GDM1 (cell line): Measurements from ENCODE around the gene UBAP2.
"Not testable (repeated sequence)": the region's sequence is repeated elsewhere in the genome, so short reads cannot be mapped to it uniquely, and the experiment has no call there.

Experiments
- DNase-seq: peaks from one replicate; lab custom pipeline; 2025; lab: John Stamatoyannopoulos, UW

UBAP2 gene

GRCh38 chr9:34049630-34050384 lies 1.1 kb upstream of the UBAP2 start:
- no peak for DNase-seq

- peak; percentile 61 for DNase-seq
These were observed 592 bp downstream of the UBAP2 start for GRCh38 chr9:34047864-34048726.

GRCh38 chr9:34046784-34047379 lies 1.8 kb downstream of the UBAP2 start:
- DNase-seq, result peak; percentile 46

- no peak for DNase-seq
These were observed 2.8 kb downstream of the UBAP2 start for GRCh38 chr9:34045903-34046302.

DNA sequence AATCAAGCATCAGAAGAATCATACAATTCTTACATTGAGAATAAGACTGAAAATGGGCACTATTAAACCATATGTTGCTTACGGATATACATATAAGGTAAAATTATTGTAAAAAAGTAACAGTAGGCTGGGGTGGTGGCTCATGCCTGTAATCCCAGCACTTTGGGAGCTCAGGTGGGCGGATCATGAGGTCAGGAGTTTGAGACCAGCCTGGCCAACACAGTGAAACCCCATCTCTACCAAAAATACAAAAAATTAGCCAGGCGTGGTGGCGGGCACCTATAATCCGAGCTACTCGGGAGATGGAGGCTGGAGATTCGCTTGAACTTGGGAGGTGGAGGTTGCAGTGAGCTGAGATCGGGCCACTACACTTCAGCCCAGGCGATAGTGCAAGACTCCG lies 6.6 kb downstream of the UBAP2 start:
- not testable (repeated sequence) for DNase-seq

DNA sequence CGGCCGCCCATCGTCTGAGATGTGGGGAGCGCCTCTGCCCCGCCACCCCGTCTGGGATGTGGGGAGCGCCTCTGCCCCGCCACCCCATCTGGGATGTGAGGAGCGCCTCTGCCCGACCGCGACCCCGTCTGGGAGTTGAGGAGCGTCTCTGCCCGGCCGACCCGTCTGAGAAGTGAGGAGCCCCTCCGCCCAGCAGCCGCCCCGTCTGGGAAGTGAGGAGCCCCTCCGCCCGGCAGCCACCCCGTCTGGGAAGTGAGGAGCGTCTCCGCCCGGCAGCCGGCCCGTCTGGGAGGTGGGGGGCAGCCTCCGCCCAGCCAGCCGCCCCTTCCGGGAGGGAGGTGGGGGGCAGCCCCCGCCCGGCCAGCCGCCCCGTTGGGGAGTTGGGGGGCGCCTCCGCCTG lies 9.8 kb downstream of the UBAP2 start:
- DNase-seq, result not testable (repeated sequence)

DNA sequence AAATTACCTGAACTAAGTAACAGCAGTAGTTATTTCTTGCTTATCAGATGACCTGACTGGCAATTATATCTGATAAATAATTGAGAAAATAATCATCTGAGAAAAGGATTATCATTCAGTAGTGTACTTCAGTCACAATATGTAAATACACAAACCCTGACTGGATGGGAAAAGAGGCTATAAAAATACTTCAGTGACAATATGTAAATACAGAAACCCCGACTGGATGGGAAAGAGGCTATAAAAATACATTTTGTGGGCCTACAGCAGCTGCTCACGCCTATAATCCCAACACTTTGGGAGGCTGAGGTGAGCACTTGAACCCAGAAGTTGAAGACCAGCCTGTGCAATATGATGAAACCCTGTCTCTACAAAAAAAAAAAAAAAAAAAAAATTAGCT lies 11.1 kb downstream of the UBAP2 start:
- DNase-seq, result no peak

- DNase-seq, result no peak
These were observed 12.1 kb downstream of the UBAP2 start for GRCh38 chr9:34036625-34037024.

- DNase-seq, result no peak
These were observed 13.0 kb downstream of the UBAP2 start for GRCh38 chr9:34035656-34036055.

GRCh38 chr9:34034698-34035065 lies 14.0 kb downstream of the UBAP2 start:
- no peak for DNase-seq

DNA sequence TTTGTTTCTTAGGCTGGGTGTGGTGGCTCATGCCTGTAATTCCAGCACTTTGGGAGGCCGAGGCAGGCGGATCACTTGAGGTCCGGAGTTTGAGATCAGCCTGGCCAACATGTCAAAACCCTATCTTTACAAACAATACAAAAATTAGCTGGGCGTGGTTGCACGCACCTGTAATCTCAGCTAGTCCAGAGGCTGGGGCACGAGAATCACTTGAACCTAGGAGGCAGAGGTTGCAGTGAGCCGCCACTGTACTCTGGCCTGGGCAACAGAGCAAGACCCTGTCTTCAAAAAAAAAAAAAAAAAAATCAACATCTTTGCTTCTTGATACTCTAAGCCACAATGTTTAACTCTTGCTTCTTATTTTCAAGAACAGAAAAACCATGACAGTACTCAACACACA lies 16.1 kb downstream of the UBAP2 start:
- no peak for DNase-seq

DNA sequence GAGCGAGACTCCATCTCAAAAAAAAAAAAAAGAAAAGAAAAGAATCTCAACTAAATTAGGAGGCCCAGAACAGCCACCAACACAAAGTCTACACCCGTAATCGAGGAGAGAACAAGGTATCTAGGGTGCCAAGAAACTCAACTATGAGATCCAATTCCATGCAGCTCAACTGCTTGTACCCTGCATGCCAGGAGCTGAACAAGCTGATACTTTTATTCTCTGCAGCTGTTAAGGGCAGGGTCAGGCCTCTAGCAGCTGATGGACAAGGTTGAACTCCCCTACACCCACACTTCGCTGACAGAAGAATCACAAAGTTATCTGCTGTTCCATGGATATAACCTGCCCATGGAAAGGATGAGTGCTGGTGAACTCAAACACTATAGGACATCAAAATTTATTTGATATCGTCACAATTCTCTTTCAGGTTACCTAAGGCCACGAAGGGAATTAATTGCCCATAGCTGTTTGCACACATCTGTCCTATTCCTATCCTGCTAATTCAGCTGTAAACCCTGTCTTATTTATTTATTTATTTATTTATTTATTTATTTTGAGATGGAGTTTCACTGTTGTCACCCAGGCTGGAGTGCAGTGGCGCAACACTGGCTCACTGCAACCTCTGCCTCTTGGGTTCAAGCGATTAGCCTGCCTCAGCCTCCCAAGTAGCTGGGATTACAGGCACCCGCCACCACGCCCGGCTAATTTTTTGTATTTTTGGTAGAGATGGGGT lies 20.7 kb downstream of the UBAP2 start:
- no peak for DNase-seq

- no peak for DNase-seq
These were observed 22.9 kb downstream of the UBAP2 start for GRCh38 chr9:34025811-34026210.

GRCh38 chr9:34025062-34025461 lies 23.6 kb downstream of the UBAP2 start:
- DNase-seq, result no peak

DNA sequence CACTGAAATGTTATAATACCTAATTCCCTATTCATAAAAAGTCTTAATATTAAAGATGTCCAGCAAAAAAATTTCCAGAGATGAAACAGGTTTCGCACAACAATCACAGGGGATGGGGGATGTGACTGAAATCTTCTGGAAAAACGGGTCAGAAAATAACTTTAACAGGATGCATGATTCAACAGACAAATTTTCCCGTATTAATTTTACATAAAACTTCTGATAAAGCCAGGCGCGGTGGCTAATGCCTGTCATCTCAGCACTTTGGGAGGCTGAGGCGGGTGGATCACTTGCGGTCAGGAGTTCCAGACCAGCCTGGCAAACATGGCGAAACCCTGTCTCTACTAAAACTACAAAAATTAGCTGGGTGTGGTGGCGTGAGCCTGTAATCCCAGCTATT lies 24.2 kb downstream of the UBAP2 start:
- not testable (repeated sequence) for DNase-seq

GRCh38 chr9:34016149-34016548 lies 32.5 kb downstream of the UBAP2 start:
- DNase-seq, result no peak

- DNase-seq, result no peak
These were observed 37.7 kb downstream of the UBAP2 start for GRCh38 chr9:34010979-34011378.

GRCh38 chr9:34001951-34002350 lies 46.7 kb downstream of the UBAP2 start:
- no peak for DNase-seq

- no peak for DNase-seq
These were observed 47.4 kb downstream of the UBAP2 start for GRCh38 chr9:34001298-34001697.

DNA sequence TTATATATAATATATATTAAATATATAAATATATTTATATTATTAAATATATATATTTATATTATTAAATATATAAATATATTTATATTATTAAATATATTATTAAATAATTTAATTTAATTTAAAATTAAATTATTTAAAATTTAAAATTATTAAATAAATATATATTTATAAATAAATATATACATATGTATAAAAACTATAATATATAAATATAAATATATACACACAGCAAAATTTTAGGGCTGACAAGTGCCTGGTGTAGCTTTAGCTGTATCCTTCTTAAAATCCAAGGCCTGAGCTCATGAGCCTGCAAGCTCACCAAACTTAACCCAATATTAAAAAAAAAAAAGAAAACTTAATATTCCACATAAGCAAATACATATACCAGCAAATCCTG lies 53.2 kb downstream of the UBAP2 start:
- no peak for DNase-seq

- DNase-seq, result no peak
These were observed 55.6 kb downstream of the UBAP2 start for GRCh38 chr9:33993104-33993503.

GRCh38 chr9:33992632-33993031 lies 56.1 kb downstream of the UBAP2 start:
- DNase-seq, result no peak
